ENCODE results near the gene ZNF536. TPM values are rescaled to one million over a fixed set of nuclear protein-coding genes. Genes with fewer than 3 reads are reported as not detected.
"Not testable (repeated sequence)": the region's sequence is repeated elsewhere in the genome, so short reads cannot be mapped to it uniquely, and the experiment has no call there.

The ZNF536 gene
- total RNA-seq, 1 experiment from 2014 or later: 15.2 TPM

DNA sequence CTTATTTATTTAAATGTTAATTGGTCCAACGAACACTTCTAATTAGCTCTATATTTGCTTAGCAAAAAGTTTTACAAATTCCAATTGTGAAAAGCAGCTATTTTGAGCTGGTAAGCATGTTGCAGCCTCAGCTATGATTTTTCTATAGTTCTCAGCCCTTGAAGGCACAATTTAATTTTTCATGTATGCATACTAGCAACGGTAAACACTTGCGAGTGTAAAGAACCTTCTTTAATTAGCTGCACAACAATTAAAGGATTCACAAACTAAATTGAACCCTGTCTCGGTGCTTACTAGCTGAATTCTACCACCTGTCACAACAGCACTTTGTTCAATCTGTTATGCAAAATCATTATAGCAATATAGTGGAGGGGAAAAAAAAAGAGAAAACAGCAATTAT is 29.8 kb downstream of the ZNF536 start:
- H3K4me3 ChIP-seq: no peak overlapping the region
- no peaks in the 10 kb centered on the region for H3K27me3 ChIP-seq
- H3K4me1 ChIP-seq: peaks cover 16% of the 10 kb centered on the region
- no peaks in the 10 kb centered on the region for H3K36me3 ChIP-seq
- H3K9me3 ChIP-seq (replicated peaks): no peaks in the 10 kb centered on the region
- no peak for DNase-seq
- no peak overlapping the region for H3K27ac ChIP-seq

DNA sequence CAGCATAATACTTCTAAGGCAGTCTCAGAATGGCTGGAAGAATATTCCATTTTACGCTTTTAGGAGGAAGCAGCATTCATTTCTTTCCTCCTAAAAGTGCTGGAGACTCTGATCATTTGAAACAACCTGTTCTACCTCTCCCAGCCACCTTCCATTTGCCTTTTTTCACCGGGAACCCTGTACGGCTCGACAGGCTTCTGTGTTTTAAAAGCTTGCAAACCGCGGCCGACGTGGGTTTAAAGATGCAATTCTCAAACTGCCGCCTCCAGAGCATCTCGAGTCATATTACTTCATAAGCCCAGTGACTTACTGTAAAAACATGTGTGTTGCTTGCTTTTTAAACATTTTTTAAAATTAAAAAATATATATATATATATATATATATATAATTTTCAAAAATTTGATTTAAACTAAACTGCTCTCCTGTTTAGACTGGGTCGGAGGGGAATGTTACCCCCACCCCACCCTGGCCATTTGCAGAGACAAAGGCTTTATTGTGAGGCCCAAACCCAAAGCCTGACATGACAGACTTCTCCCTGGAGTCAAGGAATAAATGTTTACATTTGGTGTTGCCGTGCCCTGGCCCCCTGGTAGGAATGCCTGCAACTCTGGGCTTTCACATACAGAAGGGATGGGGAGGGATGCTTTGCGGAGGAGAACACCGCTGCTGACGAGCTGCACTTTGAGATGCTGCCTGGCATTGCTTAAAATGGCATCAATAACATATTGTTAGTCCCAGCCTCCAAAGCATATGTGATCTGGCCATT is 30.4 kb downstream of the ZNF536 start:
- no peaks in the 10 kb centered on the region for H3K9me3 ChIP-seq (replicated peaks)
- H3K27me3 ChIP-seq: no peaks in the 10 kb centered on the region
- H3K27ac ChIP-seq: no peak overlapping the region
- no peaks in the 10 kb centered on the region for H3K36me3 ChIP-seq
- peak overlapping the region; percentile 12; the same call in 1 of the 2 replicates for H3K4me3 ChIP-seq
- peak; percentile 59 to 69 for DNase-seq
- peaks cover 16% of the 10 kb centered on the region for H3K4me1 ChIP-seq

DNA sequence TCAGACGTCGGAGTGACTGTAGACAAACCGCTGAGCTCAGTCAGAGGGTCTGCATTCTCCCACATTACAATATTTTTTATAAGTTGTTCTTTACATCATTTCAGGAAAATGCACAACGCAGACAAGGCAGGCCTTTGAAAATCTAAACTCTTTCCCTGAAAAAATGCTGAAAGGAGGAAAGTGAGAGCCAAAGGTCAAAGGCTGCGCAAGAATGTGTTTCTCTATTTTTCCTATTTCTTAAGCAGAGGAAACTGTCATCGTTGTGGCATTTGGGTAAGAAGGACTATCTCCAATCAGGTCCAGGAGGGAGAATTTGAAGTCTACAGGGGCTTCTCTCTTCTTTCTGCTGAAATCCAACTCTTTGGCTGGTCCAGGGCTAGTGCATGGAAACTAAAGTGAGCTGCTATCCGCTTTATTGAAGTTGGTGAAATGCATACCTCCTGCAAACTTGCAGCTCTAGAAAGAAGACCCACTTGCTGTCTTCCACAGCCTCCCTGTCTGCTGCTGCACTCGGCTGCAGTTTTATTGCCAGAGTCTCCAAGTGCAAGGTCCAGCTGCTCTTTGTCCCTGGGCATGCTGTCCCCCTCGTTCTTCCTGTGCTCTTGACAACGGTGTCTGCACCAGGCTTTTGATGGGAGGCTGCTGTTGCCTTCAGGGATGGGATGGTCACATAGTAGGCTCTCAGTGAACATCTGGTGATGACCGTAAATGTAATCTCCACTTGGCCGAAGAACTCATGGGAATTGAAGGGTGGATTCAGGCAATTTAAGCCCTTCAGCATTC is 31.2 kb downstream of the ZNF536 start:
- H3K27ac ChIP-seq: no peak overlapping the region
- H3K4me3 ChIP-seq: peak overlapping the region; percentile 12; the same call in 1 of the 2 replicates
- H3K36me3 ChIP-seq: no peaks in the 10 kb centered on the region
- no peaks in the 10 kb centered on the region for H3K9me3 ChIP-seq (replicated peaks)
- DNase-seq: no peak
- no peaks in the 10 kb centered on the region for H3K27me3 ChIP-seq
- peaks cover 16% of the 10 kb centered on the region for H3K4me1 ChIP-seq

DNA sequence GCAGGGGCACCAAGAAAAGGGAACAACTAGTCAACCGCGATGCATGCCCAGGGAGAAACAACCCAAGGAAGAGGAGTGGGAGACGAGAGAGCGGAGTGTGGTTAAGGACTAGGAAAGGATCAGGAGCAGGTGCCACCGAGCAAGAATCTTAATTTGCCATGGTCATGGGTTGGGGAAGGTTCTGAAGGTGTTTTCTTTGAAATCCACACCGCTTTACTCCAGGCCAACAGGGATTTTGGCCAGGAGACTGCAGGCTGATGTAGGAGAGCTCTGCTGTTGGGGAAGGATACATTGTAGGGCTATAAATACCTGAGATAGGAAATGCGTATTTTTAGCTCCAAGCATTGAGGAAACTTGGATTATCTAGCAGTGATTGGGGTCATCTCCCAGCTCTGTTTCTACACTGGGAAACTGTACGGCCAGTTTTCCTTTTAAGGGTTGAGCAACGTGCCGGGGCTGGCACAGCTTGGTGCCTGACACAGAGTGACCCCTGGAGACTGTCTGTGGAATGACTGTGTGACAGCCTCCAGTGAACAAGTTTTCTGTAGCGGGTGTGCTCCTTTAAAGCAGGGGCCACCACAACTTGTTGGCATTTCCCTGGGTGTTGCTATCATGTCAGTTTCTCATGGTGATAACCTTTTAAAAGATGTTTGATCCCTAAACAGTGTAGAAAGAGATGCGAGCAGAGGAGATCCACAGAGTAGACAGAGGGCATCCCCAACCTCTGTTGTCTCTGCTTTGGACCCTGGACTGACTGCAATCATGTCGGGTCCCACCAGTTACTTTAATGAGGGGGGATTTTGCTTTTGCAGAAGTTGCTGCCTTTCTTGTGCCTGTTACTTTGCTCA is 34.3 kb downstream of the ZNF536 start:
- no peak overlapping the region for H3K27ac ChIP-seq

DNA sequence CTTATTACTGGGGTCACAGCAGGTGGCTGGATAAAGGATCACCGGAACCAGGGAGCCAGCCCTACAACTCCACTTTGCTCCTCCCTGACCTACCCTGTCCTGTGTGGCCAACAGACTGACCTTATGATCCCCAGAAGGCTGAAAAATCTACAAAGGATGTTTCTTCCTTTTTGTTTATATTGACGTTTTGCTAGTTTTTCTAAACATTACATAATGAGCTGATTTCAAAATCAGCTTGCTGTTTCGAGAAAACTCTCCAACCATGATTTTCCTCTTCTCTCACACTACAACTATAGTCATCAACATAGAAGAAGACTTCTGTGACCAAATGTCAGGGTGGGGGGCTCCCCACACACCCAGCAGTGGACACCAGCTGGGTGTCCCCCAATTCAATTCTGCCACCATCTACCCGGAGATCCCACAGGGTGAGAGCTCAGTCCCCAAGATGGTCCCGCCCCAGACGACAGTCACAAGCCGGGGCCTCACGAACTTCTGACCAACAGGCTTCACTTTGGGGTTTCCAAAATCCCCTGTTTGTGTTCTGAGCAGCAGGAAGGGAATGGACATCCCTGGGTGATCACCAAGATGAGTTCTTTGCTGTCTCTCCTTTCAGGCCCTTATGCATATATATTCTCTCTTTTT is 35.0 kb downstream of the ZNF536 start:
- Histone ChIP-seq H3K9me3 (replicated peaks) (no peaks in the 10 kb centered on the region), H3K27me3 (no peaks in the 10 kb centered on the region), H3K36me3 (0 out of 2 replicates have a peak, but pooled peaks cover 3% of the 10 kb centered on the region), H3K4me1 (peaks cover 12% of the 10 kb centered on the region), H3K4me3 (no peak overlapping the region), H3K27ac (no peak overlapping the region)
- DNase-seq: no peak

More for the DNA sequence above, 34.3 kb downstream of the ZNF536 start:
- DNase-seq: peak in 1 of 2 experiments; percentile 25
- Histone ChIP-seq H3K36me3 (0 out of 2 replicates have a peak, but pooled peaks cover 3% of the 10 kb centered on the region), H3K9me3 (replicated peaks) (no peaks in the 10 kb centered on the region), H3K4me1 (peaks cover 16% of the 10 kb centered on the region), H3K4me3 (no peak overlapping the region), H3K27me3 (no peaks in the 10 kb centered on the region)

DNA sequence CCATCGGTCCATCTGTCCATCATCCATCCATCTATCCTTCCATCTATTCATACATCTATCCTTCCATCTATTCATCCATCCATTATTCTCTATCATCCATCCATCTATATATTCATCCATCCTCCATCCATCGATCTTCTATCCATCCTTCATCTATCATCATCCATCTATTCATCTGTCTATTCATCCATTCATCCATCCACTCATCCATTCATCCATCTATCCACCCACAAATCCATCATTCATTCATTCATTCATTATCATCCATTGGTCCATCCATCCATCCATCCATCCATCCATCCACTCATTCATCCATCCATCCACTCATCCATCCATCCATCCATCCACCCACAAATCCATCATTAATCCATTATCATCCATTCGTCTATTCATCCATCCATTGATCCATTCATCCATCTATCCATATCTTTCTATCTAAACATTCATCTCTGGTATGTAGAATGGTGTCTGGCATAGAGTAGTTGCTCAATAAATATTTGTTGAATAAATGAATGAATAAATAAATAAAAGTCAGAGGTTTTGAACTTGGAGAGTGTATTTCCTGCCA is 36.6 kb downstream of the ZNF536 start:
- Histone ChIP-seq H3K9me3 (replicated peaks) (no peaks in the 10 kb centered on the region), H3K27ac (no peak overlapping the region), H3K27me3 (no peaks in the 10 kb centered on the region), H3K4me3 (no peak overlapping the region), H3K36me3 (0 out of 2 replicates have a peak, but pooled peaks cover 3% of the 10 kb centered on the region), H3K4me1 (no peaks in the 10 kb centered on the region)
- DNase-seq: no peak

DNA sequence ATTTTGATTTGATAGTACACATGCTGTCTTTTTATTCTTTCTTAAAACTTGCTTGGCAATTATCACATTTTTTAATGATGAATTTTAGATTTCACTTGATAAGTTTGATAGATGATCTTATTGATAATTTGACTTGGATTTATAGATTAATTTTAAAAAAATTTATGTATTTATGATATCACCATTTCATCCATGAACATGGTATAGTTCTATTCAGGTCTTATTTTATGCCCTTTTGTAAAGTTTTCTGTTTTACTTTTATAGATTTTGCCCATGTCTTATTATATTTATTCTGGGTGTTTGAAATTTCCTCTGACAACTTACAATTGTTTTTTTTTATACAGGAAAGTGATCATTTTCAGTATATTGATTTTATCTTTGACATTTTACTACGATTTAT is 39.5 kb downstream of the ZNF536 start:
- Histone ChIP-seq H3K9me3 (replicated peaks) (no peaks in the 10 kb centered on the region), H3K27me3 (no peaks in the 10 kb centered on the region), H3K27ac (no peak overlapping the region), H3K4me1 (no peaks in the 10 kb centered on the region), H3K36me3 (0 out of 2 replicates have a peak, but pooled peaks cover 3% of the 10 kb centered on the region), H3K4me3 (no peak overlapping the region)
- no peak for DNase-seq

DNA sequence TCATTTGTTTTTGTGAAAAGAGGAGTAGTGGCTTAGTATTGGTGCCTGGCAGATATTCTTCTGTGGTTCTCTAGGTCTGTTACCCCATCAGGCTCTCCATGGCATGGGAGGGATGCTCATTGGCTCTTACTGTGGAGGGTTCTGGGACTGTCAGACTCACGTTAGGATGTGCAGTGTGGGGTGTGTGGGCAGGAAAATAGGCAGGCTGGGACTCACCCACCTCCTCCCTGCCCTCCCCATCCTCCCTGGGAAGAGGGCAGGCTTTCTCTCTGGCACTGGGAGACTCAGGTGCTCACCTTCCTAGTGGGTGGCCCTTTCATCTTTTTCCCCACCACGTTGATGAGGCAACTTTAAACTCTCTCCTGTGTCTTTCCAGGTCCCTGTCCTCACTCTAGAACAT is 44.2 kb downstream of the ZNF536 start:
- no peak for DNase-seq
- H3K4me1 ChIP-seq: peaks cover 2% of the 10 kb centered on the region; the same call in 1 of the 2 replicates
- H3K36me3 ChIP-seq: no peaks in the 10 kb centered on the region
- H3K27me3 ChIP-seq: no peaks in the 10 kb centered on the region
- H3K4me3 ChIP-seq: no peak overlapping the region
- no peaks in the 10 kb centered on the region for H3K9me3 ChIP-seq (replicated peaks)
- H3K27ac ChIP-seq: no peak overlapping the region

DNA sequence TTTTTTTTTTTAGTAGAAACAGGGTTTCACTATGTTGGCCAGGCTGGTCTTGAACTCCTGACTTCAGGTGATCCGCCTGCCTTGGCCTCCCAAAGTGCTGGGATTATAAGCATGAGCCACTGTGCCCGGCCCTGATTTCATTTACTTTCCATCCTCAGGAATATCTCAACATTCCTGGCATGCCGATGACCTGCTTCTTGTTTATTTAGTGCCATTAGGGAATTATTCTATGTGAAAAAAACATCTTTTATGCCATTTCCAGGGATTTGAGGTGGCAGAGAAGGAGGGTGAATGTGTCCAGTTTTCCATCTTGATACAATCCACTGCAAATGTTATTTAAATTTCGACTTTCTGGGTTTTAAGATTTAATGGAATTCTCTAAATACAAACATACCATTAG is 45.0 kb downstream of the ZNF536 start:
- DNase-seq; H3K27me3 ChIP-seq; H3K27ac ChIP-seq; H3K4me1 ChIP-seq; H3K4me3 ChIP-seq; H3K9me3 ChIP-seq (replicated peaks); H3K36me3 ChIP-seq: not testable (repeated sequence)

DNA sequence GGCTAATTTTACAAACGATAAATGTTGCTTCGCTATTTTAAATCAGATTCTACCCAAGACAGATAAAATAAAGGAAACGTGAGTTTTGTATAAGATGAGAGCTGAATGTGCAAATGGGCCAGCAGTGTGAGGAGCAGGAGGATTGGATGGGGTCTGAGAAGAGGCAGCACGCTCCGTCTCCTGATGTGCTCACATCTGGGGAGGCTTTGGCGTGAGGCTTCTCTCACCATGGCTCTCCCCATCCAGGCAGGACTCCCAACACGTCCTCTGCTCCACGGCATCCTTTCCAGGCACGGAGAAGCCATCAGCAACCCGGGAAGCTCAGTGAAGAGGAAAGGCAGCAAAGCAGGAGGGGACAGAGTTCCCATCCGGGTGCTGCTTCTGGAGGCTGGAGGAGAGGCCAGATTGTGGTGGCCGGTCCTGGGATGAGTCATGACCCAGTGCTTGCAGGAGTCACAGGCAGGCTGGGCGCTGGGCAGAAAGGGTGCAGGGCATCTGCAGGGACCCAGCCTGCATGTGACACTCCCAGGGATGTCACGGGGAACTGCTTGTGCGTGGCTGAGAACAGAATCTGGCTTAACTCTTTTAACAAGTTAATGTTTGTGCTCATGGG is 47.5 kb downstream of the ZNF536 start:
- Histone ChIP-seq H3K27me3 (no peaks in the 10 kb centered on the region), H3K9me3 (replicated peaks) (no peaks in the 10 kb centered on the region), H3K27ac (no peak overlapping the region), H3K4me1 (peaks cover 2% of the 10 kb centered on the region; the same call in 1 of the 2 replicates), H3K4me3 (no peak overlapping the region), H3K36me3 (no peaks in the 10 kb centered on the region)
- DNase-seq: no peak

DNA sequence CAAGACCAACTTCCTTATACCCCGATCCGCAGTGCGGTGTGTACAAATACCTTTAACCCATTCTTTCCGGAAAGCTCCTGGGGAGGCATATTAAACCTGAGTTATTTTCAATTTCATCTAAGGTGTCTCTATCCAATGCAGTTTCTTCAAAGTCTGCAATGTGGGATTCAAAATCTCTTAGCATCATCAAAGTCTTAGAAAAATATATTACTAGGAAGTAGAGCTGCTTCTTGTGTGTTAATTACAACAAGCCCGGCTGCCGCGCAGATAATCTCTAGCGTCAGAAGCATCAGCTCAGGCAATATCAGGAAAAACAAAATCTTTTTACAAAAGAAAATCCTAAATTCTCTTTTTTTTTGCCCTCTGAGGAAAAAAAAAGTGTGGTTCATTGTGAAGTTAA is 48.1 kb downstream of the ZNF536 start:
- no peak for DNase-seq
- Histone ChIP-seq H3K36me3 (no peaks in the 10 kb centered on the region), H3K4me1 (peaks cover 2% of the 10 kb centered on the region; the same call in 1 of the 2 replicates), H3K9me3 (replicated peaks) (no peaks in the 10 kb centered on the region), H3K4me3 (no peak overlapping the region), H3K27me3 (no peaks in the 10 kb centered on the region), H3K27ac (no peak overlapping the region)

DNA sequence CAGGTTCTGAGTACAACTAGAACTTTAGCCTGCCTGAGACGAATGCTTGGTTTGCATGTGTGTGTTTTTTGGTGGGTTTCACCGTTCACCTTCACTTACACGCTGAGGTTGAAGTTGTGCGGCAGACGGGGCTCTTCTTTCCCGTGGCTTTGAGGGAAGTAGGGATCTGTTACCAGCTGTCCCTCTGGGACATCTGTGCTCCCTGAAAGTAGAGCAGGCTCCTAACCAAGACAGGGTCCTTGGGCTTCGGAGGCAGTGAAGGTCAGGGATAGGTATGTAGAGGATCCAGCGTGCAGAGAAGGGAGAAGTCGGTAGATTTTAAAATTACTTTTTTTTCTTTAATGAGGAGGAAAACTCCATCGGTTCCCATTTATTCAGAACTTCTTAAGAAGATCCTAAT is 48.7 kb downstream of the ZNF536 start:
- no peak overlapping the region for H3K4me3 ChIP-seq
- H3K9me3 ChIP-seq (replicated peaks): no peaks in the 10 kb centered on the region
- H3K36me3 ChIP-seq: no peaks in the 10 kb centered on the region
- no peaks in the 10 kb centered on the region for H3K27me3 ChIP-seq
- H3K4me1 ChIP-seq: peaks cover 2% of the 10 kb centered on the region; the same call in 1 of the 2 replicates
- DNase-seq: no peak
- H3K27ac ChIP-seq: no peak overlapping the region

DNA sequence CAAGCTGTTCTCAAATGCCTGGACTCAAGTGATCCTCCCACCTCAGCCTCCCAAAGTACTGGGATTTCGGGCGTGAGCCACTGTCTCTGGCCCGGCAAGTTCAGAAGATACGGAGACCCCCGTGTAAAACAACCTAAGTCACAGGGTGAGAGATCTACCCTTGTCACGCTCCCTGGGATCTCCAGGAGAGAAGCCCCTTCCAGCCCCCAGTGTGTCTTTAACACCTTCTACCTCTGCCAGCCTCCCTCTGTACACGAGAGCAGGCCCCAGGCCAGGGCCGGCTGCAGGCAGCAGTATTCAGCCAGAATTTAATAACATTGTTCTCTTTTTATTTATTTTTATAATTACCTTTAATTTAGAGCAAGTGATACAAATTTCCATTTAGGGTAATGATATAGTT is 49.4 kb downstream of the ZNF536 start:
- H3K9me3 ChIP-seq (replicated peaks): no peaks in the 10 kb centered on the region
- H3K36me3 ChIP-seq: no peaks in the 10 kb centered on the region
- no peak overlapping the region for H3K4me3 ChIP-seq
- peaks cover 2% of the 10 kb centered on the region; the same call in 1 of the 2 replicates for H3K4me1 ChIP-seq
- no peak for DNase-seq
- no peaks in the 10 kb centered on the region for H3K27me3 ChIP-seq
- H3K27ac ChIP-seq: no peak overlapping the region

Measured in SJCRH30 (cell line).